Measurements from ENCODE around the gene LETM1. TPM values are rescaled to one million over a fixed set of nuclear protein-coding genes. Genes with fewer than 3 reads are reported as not detected.
"Not testable (repeated sequence)": the region's sequence is repeated elsewhere in the genome, so short reads cannot be mapped to it uniquely, and the experiment has no call there.

Gene LETM1
- total RNA-seq, 2 donors from 2014 or later = 45.7 to 52.4 TPM

DNA sequence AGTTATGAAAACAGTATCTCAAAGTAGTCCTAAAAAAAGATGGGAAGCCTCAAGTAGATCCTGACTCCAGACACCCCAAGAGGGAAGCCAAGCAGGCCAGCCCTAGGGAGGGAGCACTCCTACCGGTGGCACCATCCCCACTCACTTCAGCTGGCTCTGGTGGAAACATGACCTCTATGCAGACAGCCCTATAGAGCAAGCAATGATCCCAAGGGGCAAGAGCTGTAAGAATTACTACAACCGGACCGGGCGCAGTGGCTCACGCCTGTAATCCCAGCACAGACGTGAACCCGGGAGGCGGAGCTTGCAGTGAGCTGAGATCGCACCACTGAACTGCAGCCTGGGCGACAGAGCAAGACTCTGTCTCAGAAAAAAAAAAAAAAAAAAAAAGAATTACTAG lies 5.7 kb downstream of the LETM1 start:
- Histone ChIP-seq H3K27me3 (ENCODE audit: control insufficient read depth, insufficient read depth, low read length, poor library complexity, severe bottlenecking) (no peaks in the 10 kb centered on the region), H3K36me3 (ENCODE audit: control insufficient read depth, insufficient read depth, low read length) (peaks cover 22% of the 10 kb centered on the region), H3K9ac (ENCODE audit: extremely low read depth, low read length, poor library complexity, severe bottlenecking) (no peak overlapping the region), H3K9me3 (ENCODE audit: control insufficient read depth, low read length) (no peaks in the 10 kb centered on the region), H3K4me3 (ENCODE audit: low read length) (no peak overlapping the region), H3K4me1 (ENCODE audit: control insufficient read depth, insufficient read depth, low read length) (no peaks in the 10 kb centered on the region), H3K27ac (ENCODE audit: low read depth, low read length) (no peak overlapping the region)
- Mint-ChIP-seq H3K36me3 (ENCODE audit: low read depth) (peaks cover 16% of the 10 kb centered on the region), H3K4me3 (no peak overlapping the region), H3K9me3 (no peaks in the 10 kb centered on the region), H3K4me1 (peaks cover 19% of the 10 kb centered on the region), H3K27ac (no peak overlapping the region), H3K27me3 (ENCODE audit: insufficient read depth) (no peaks in the 10 kb centered on the region)
- TF ChIP-seq, protein P1, sequence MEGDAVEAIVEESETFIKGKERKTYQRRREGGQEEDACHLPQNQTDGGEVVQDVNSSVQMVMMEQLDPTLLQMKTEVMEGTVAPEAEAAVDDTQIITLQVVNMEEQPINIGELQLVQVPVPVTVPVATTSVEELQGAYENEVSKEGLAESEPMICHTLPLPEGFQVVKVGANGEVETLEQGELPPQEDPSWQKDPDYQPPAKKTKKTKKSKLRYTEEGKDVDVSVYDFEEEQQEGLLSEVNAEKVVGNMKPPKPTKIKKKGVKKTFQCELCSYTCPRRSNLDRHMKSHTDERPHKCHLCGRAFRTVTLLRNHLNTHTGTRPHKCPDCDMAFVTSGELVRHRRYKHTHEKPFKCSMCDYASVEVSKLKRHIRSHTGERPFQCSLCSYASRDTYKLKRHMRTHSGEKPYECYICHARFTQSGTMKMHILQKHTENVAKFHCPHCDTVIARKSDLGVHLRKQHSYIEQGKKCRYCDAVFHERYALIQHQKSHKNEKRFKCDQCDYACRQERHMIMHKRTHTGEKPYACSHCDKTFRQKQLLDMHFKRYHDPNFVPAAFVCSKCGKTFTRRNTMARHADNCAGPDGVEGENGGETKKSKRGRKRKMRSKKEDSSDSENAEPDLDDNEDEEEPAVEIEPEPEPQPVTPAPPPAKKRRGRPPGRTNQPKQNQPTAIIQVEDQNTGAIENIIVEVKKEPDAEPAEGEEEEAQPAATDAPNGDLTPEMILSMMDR (conservative IDR thresholded peaks at IDR 0.05) = no peak
- no peak for DNase-seq
- 96 to 100% methylated on average over 5 to 10 of the region's 10 CpGs for WGBS, 2 experiments (ENCODE audit: insufficient coverage in 1 of 2, insufficient read length in 1 of 2)

DNA sequence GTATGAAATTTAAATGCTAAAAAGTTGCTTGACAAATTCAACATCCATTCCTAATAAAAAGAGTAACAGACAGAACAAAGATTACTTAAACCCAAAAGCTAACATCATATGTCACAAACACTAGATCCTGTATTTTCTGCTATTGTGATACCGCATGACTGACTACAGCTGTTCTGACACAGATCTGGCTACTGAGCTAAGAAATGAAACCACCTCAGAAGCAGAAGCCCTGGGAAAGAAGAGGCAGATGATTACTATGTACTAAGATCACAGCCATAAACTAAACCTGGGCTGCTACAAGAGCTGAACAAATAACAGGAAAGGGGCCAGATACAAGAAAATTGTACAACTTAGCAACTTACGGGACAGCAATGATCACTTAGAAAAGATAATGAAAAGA lies 9.4 kb downstream of the LETM1 start:
- Histone ChIP-seq H3K4me1 (ENCODE audit: control insufficient read depth, insufficient read depth, low read length) (no peaks in the 10 kb centered on the region), H3K27me3 (ENCODE audit: control insufficient read depth, insufficient read depth, low read length, poor library complexity, severe bottlenecking) (no peaks in the 10 kb centered on the region), H3K9ac (ENCODE audit: extremely low read depth, low read length, poor library complexity, severe bottlenecking) (no peak overlapping the region), H3K9me3 (ENCODE audit: control insufficient read depth, low read length) (no peaks in the 10 kb centered on the region), H3K36me3 (ENCODE audit: control insufficient read depth, insufficient read depth, low read length) (peaks cover 32% of the 10 kb centered on the region), H3K27ac (ENCODE audit: low read depth, low read length) (no peak overlapping the region), H3K4me3 (ENCODE audit: low read length) (no peak overlapping the region)
- H3K27ac Mint-ChIP-seq = no peak overlapping the region
- DNase-seq = no peak
- H3K36me3 Mint-ChIP-seq (ENCODE audit: low read depth) = peaks cover 35% of the 10 kb centered on the region
- H3K4me3 Mint-ChIP-seq = no peak overlapping the region
- H3K27me3 Mint-ChIP-seq (ENCODE audit: insufficient read depth) = no peaks in the 10 kb centered on the region
- no peaks in the 10 kb centered on the region for H3K9me3 Mint-ChIP-seq
- TF ChIP-seq, protein P1 (conservative IDR thresholded peaks at IDR 0.05) = no peak
- 94 to 100% methylated on average over 1 to 2 of the region's 2 CpGs for WGBS, 2 experiments (ENCODE audit: insufficient coverage in 1 of 2, insufficient read length in 1 of 2)
- H3K4me1 Mint-ChIP-seq = no peaks in the 10 kb centered on the region

DNA sequence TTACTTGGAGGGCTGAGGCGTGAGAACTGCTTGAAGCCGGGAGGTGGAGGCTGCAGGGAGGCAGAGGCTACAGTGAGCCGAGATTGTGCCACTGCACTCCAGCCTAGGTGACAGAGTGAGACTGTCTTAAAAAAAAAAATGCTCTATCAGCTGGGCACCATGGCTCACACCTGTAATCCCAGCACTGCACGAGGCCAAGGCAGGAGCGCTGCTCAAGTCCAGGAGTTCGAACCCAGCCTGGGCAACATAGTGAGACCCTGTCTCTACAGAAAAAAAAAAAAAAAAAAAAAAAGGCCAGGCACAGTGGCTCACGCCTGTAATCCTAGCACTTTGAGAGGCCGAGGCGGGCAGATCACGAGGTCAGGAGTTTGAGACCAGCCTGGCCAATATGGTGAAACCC lies 11.3 kb downstream of the LETM1 start:
- H3K27me3 Mint-ChIP-seq (ENCODE audit: insufficient read depth); H3K4me3 ChIP-seq (ENCODE audit: low read length); H3K4me1 ChIP-seq (ENCODE audit: control insufficient read depth, insufficient read depth, low read length); H3K4me3 Mint-ChIP-seq; DNase-seq; H3K9me3 Mint-ChIP-seq; H3K27me3 ChIP-seq (ENCODE audit: control insufficient read depth, insufficient read depth, low read length, poor library complexity, severe bottlenecking); H3K9me3 ChIP-seq (ENCODE audit: control insufficient read depth, low read length); H3K27ac Mint-ChIP-seq; H3K9ac ChIP-seq (ENCODE audit: extremely low read depth, low read length, poor library complexity, severe bottlenecking); H3K27ac ChIP-seq (ENCODE audit: low read depth, low read length); H3K4me1 Mint-ChIP-seq: not testable (repeated sequence)
- 93 to 94% methylated on average over 9 to 10 of the region's 10 CpGs for WGBS, 2 experiments (ENCODE audit: insufficient coverage in 1 of 2, insufficient read length in 1 of 2)
- H3K36me3 Mint-ChIP-seq (ENCODE audit: low read depth) = peaks cover 52% of the 10 kb centered on the region
- peaks cover 41% of the 10 kb centered on the region for H3K36me3 ChIP-seq (ENCODE audit: control insufficient read depth, insufficient read depth, low read length)

DNA sequence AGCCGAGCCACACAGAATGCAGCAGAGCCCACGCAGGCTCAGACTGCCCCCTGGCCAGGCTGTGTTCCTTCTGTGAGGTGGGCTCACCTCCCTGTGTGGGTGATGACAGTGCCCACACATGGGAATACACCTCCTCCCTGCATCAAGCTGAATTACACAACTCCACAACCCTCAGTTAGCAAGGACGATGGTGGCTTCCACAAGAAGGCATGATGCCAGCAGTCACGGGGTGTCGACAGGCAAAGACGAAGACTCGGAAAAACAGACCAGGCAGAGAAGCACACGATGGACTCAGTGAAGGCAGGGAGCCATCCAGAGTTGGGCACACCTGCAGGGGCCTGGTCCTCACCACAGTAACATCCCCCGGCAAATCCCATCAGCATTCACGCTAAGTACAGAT lies 12.1 kb downstream of the LETM1 start:
- H3K36me3 ChIP-seq (ENCODE audit: control insufficient read depth, insufficient read depth, low read length) = peaks cover 46% of the 10 kb centered on the region
- H3K9me3 ChIP-seq (ENCODE audit: control insufficient read depth, low read length) = no peaks in the 10 kb centered on the region
- no peaks in the 10 kb centered on the region for H3K4me1 ChIP-seq (ENCODE audit: control insufficient read depth, insufficient read depth, low read length)
- H3K27me3 ChIP-seq (ENCODE audit: control insufficient read depth, insufficient read depth, low read length, poor library complexity, severe bottlenecking) = no peaks in the 10 kb centered on the region
- H3K4me3 ChIP-seq (ENCODE audit: low read length) = no peak overlapping the region
- Mint-ChIP-seq H3K4me1 (no peaks in the 10 kb centered on the region), H3K27me3 (ENCODE audit: insufficient read depth) (no peaks in the 10 kb centered on the region), H3K27ac (no peak overlapping the region), H3K9me3 (no peaks in the 10 kb centered on the region), H3K4me3 (no peak overlapping the region), H3K36me3 (ENCODE audit: low read depth) (peaks cover 59% of the 10 kb centered on the region)
- DNase-seq = no peak
- H3K9ac ChIP-seq (ENCODE audit: extremely low read depth, low read length, poor library complexity, severe bottlenecking) = no peak overlapping the region
- WGBS, 2 experiments (ENCODE audit: insufficient coverage in 1 of 2, insufficient read length in 1 of 2) = 96 to 97% methylated on average over 6 to 10 of the region's 10 CpGs
- no peak overlapping the region for H3K27ac ChIP-seq (ENCODE audit: low read depth, low read length)
- TF ChIP-seq, protein P1 (conservative IDR thresholded peaks at IDR 0.05) = no peak
